Activated CD4-positive, CD25-positive, alpha-beta regulatory T cell treated with anti-CD3 and anti-CD28 coated beads, Interleukin-2, amount 50 U/mL, for 16 hours (primary cell): Measurements from ENCODE around the gene EFCAB5.
"Not testable (repeated sequence)": the region's sequence is repeated elsewhere in the genome, so short reads cannot be mapped to it uniquely, and the experiment has no call there.

Experiments
- DNase-seq: peaks from one replicate; pipeline ENCODE4 v3.0.0-alpha.2; 2020; ENCODE audit warnings: low read depth, low spot score

Gene EFCAB5

DNA sequence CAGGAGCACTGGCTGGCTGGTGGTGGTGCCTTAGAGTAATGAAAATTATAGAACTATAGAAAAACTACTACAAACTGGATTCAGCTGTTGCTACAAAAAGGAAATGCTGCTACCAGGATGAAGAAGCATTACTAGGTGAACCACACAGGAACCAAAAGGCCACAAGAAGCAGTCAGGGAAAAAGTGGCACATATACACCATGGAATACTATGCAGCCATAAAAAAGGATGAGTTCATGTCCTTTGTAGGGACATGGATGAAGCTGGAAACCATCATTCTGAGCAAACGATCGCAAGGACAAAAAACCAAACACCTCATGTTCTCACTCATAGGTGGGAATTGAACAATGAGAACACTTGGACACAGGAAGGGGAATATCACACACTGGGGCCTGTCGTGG lies 5.5 kb upstream of the EFCAB5 start:
- DNase-seq: not testable (repeated sequence)

DNA sequence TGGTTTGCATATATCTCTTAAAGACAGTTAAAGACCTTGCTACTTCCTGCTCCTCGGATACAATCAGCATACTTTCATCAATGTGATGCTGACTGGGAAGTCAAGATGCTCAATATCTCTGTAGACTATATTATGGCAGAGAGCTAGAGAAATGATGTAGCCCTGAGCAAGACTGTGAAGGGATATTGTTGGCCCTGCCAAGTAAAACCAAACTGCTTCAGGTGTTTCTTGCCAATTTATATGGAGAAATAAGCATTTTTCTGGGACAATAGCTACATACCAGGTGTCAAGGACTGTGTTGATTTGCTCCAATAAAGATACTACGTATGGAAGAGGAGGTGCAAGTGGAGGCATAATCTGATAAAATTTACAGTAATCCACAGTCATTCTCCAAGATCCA lies 4.7 kb upstream of the EFCAB5 start:
- DNase-seq: no peak

DNA sequence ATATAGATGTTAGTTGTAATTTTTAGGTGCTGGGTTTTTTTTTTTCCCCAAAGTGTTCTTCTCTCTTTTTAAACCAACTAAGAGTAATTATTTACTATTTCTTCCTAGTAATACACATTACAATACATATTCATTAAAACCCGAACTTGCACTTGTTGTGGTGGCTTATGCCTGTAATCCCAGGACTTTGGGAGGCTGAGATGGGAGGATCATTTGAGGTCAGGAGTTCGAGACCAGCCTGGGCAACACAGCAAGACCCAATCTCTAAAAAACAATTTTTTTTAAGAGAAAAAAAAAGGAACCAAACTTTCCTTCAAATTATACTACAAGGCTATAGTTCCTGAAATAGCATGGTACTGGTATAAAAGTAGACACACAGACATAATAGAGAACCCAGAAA lies 3.8 kb downstream of the EFCAB5 start:
- DNase-seq: no peak

DNA sequence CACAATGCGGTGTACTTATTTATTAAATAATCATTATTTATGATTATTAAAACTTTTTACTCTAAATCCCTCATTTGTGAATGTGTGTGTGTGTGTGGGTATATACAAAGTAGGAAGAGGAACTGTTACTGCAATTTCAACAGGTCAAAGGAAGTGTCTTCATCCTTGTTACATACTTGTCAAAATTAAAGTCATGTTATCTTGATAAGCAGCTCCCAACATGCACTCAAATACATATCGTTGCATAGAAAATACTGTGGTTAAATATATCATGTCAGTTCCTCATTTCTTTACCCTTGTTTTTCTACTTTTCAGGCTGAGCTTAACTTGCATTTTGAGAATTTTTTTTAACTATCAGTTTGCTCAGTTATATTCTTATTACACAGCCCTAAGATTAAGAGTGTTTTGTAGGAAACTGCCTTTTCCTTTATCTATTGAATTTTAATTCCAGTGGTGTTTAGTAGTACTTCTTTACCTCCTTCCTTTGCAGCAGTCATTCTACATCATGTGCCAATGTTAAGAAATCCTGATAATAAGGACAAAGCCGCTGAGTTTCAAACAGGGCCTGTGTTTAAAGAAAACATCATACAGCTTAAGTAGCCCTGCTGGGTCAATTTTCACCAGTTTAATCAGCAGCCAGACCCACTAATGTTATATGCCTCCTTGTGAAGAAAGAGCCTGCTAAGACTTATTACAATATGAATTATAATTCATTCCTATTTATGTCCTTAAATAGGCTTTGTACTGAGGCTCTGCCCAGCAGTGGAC lies 7.2 kb downstream of the EFCAB5 start:
- DNase-seq: no peak

DNA sequence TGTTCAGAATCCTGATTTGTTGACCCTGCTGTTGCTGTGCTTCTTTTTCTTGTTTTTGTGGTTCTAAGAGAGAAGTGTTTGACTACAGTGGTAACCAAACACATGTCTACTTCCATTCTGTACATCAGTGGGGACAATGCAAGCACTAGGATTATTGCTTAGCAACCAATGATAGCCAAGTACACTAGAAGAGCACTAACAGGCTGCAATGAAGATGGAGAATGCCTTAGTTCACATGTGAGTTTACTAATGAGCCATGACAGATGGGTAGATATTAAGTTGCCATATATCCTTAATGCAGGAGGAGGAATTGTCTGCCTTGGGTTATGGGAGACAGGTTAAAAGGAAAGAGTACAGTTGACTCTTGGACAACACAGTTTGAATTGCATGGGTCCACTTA lies 8.3 kb downstream of the EFCAB5 start:
- no peak for DNase-seq

DNA sequence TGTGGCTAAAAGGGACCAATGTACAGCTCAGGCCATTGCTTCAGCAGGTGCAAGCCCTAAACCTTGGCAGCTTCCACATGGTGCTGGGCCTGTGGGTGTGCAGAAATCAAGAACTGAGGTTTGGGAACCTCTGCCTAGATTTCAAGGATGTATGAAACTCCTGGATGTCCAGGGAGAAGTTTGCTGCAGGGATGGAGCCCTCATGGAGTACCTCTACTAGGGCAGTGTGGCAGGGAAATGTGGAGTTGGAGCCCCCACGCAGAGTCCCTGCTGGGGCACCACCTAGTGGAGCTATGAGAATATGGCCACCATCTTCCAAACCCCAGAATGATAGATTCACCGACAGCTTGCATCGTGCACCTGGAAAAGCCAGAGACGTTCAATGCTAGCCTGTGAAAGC lies 13.0 kb downstream of the EFCAB5 start:
- no peak for DNase-seq

DNA sequence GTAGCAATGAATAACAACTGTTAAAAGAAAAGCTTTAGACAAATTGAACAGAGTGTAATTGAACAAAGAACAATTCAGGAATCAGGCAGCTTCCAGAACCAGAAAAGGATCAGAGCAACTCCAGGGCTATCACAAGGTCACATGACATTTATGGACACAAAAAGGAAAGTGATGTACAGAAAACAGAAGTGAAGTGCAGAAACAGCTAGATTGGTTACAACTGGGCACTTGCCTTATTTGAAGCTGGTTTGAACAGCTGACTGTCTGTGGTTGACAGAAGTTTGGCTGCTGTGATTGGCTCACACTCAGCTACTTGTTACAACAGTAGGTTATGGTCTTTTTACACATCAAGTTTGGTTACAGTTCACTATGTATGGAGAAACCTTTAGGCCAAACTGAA lies 14.8 kb downstream of the EFCAB5 start:
- DNase-seq: no peak

DNA sequence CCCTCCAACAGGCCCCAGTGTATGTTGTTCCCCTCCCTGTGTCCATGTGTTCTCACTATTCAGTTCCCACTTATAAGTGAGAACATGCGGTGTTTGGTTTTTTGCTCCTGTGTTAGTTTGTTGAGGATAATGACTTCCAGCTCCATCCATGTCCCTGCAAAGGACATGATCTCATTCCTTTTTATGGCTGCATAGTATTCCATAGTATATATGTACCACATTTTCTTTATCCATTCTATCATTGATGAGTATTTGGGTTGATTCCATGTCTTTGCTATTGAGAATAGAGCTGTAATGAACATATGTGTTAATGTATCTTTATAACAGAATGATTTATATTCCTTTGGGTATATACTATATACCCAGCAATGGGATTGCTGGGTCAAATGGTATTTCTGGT lies 16.1 kb downstream of the EFCAB5 start:
- not testable (repeated sequence) for DNase-seq

DNA sequence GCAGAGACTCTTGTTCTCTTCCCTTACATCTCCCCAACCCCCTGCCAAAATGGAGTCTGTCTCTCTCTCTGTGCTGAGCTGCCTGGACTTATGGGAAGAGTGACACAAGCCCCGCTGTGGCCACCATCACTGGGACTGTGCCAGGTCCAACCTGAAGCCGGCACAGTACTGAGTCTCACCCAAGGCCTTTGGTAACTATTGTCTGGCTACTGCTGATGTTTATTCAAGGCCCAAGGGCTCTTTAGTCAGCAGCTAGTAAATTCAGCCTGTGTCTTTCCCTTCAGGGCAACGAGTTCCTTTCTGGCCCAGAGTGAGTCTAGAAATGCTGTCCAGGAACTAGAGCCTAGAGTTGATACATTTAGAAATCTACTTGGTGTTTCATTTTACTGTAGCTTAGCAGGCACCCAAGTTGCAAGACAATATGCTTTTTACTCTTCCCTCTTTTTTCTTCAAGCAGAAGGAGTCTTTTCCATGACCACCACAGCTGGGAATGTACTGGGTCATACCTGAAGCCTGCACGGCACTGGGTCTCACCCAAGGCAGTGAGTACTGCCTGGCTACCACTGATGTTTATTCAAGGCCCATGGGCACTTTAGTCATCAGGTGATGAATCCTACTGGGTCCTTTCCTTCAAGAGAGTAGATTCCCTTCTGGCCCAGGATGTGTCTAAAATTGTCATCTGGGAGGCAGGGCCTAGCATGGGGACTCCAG lies 17.7 kb downstream of the EFCAB5 start:
- no peak for DNase-seq

DNA sequence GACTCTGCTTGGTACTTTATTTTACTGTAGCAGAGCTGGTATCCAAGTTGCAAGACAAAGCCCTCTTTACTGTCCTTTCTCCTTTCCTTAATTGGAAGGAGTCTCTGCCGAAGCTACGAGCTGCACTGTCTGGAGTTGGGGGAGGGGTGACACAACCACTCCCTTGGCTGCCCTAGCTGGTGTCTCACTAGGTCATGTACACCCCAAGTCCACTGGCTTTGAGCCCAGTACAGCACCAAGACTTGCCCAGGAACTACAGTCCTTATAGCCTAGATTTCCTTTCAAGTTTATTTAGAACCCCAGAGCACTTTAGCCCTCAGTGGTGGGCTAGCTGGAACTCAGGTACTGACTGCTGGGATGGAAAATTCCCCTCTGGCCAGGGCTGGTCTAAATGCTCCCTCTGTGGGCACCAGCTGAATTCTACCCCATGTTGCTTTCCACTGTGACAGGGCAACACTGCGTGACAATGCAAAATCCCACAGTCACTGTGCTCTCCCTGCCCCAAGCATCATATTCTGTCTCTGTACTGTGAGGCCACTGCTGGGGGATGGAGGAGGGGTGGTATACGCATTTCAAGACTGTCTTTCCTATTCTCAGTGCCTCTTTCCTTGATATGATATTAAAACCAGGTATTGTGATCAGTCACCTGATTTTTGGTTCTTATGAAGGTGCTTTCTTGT lies 18.4 kb downstream of the EFCAB5 start:
- no peak for DNase-seq

DNA sequence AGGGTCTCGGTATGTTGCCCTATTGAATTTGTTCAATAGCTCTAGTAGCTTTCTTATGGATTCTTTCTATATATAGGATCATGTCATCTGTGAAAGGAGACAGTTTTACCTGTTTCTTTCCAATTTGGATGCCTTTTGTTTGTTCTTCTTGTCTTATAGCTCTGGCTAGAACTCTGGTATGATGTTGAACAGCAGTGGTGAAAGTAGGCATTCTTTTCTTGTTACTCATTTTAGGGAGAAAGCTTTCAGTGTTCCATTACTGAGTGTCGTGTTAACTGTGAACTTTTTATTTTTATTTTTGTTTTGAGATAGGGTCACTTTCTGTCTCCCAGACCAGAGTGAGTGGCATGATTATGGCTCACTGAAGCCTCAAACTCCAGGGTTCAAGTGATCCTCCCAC lies 21.2 kb downstream of the EFCAB5 start:
- DNase-seq: no peak

DNA sequence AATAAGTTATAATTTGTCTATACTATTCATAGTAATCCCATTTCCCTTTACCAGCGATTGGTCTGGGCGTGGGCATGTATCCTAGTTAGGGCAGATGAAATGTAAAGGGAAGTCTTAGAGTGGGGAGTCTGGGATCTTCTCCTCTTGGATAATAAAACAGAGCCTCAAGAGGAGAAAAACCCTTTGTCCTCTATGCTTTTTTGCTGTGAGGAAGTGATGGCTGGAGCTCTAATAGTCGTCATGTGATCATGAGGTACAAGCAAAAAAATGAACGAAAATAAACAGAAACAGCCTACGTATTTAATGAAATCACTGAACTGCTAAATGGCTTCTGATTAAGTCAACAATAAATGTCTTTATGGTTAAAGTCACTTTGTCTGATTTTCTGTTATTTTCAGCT lies 26.8 kb downstream of the EFCAB5 start:
- no peak for DNase-seq

DNA sequence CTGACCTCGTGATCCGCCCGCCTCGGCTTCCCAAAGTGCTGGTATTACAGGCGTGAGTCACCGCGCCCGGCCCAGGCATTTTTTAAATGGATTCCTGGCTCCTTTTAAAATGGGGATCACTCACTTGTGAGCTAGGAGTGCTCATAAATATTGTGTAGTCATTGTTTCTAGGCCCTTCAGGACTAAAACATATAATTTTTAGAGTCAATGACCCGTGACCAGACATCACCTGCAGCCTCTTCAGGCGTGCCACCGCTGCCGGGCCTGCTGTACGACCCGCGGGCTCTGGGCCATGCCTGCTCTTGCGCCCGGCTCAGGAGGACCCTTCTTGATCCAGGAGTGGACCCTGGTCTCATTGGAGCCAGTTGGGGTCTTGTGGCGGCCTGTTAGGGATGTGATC lies 30.8 kb downstream of the EFCAB5 start:
- DNase-seq: no peak

DNA sequence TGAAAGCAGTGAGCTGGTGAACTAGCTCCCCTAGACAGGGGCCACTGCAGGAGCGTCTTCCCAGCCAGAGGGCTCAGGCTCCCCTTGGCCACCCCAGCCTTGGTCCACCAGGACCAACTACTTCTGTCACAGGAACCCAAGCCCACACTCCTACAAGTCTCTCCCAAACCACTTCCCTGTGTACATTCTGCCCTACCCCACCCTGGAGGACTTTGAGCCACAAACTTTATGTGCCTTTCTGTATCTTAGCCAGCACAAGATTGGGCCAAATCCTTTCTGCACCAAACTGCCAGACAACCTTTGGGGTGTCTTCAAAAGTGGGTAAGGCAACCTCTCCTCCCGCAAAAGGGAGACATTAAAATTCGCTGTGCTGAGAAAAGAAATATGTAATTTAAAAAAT lies 31.6 kb downstream of the EFCAB5 start:
- no peak for DNase-seq

DNA sequence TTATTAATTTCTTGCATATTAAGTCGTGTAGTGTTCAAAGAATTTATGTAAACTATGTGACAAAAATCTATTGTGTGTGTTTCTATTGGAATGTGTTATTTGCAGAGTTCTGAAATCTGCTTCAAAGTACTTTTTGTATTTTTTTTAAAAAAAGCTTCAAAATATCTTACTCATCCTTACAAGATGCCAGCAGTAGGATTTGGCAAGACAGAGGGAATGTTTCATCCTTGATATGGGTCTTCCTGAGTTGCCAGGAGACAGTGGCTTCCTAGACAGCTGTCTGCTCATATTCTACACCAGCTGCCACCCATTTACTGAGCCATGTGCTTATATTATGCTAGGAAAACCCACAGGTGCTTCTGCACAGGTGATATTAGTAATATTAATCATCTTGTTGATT lies 36.4 kb downstream of the EFCAB5 start:
- no peak for DNase-seq

DNA sequence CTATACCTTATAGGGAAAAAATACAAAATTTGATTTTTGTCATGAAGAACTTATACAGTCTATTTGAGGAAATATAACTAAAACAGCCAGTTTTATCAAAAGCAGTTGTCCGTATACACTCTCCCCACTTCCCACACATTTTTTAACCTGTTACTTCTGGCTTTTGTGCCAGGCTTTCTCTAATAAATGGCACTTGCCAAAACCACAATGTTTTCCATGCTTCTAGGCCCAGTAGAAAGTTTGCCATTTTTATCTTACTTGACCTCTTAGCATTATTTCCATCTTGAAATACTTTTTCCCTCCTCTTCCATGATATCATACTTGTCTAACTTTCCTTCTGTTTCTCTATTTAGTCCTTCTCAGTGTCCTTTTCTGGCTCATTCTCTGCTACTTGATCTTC lies 38.8 kb downstream of the EFCAB5 start:
- no peak for DNase-seq

DNA sequence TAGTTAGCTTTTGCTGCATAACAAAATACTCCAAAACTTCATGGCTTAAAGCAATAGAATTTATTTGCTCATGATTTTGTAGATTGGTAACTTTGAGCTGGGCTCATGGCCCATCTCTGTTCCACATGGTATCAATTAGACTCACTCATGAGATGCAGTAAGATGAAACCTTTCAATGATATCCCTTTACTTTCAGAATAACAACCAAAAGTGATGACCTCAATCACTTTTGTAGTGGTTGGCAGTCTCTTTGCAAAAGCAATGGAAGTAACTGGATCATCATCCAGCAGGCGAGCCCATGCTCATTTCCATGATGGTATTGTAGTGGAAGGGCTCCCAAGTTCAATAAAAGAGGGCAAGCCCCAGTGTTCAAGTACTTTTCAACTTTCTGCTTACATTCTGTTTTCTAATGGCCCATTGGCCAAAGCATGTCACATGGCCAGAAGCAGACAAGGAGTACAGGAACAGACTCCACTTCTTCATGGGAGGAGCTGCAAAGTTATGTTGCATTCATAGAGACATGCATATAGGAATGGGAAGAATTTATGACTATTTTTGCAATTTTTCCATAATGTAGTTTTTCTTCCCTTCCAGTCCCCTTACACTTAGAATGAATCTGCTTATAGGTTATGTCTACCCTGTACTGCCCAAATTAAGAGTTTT lies 41.7 kb downstream of the EFCAB5 start:
- DNase-seq: no peak

DNA sequence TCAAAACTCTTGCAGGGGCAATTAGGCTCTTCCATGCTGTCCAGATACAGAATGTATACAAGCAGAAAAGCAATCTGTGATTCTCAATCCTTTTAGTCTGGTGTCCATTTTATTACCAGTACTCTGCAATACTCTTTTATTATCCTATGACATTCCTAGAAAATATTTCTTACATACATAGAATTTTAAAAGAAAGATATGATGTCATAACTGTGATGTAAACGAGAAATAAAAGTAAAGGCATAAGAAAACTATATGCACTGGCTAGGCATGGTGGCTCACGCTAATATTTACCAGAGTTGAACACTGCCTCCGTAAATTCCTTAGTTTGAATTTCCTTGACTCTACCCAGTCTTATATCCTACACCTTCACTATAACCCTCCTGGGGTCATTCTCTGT lies 55.0 kb downstream of the EFCAB5 start:
- DNase-seq: no peak

DNA sequence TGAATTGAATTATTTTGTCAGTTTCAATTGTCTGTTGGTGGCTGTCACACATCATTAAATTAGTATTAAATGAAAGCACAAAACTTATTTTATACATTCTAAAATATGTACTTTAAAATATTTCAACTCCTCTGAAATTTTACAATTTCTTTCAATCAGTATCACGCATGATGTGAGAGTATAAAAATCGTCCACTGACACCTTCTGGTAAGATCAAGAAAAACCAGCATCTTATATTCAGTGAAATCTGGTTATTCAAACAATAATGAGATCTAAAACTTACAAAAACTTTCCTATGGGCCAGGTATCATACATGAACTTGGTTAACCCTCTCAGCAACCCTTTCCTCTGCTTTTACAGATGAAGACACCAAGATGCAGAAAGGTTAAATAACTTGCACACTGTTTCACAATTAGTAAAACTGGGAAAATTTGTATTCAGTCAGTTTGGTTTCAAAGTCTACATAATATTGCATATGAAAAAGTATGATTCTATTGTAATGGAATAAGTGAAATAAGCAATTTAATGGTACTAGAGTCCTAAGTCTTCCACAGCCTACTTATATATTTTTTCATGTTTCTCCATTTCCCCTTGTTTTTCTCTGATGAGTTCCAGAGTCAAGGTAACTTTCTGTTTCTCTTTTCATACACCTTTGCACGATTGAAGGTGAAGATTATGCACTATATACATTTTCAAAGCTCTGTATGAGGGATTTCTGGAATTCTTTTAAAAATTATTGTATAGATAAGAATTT lies 58.7 kb downstream of the EFCAB5 start:
- DNase-seq: no peak

DNA sequence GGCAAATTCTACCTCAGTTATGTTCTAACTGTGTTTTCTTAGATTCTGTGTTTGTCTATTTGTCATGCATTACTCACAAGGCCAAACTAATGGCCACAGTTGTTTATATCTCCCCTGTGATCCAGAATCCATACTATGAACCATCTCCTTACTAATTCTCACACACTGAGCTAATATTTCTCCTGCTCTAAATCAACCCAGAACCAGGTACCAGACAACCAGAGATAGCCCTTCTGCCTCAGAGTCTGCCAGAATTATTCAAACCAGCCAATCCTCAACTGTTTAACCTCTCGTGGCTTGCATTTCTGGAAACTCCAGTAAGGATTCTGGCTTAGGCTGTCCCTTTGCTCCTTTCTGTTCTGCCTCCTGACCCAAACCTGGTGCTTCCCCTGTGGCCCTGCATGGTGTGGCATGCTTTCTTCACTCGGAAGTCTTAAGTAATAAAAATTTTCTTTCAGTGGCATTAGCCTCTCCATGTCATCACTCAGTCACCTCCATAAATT lies 59.4 kb downstream of the EFCAB5 start:
- no peak for DNase-seq

DNA sequence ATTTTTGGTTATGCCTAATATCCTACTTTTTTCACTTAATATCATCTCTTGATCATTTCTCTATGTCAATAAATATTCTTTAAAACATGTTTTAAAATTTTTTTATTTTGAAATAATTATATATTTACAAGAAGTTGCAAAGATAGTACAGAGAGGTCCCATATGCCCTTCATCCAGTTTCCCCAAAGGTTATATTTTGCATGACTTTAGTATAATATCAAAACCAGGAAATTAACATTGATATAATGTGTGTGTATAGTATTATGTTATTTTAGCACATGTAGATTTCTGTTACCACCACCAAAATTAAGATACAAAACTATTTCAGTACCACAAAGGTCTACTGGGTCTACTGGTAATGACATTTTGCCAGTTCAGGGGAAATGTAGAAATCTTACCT lies 60.7 kb downstream of the EFCAB5 start:
- no peak for DNase-seq
